Measurements from ENCODE around the gene LXN.

GRCh38 chr3:158703566-158703965 lies 31.1 kb upstream of the LXN start:
- no peak for TF ChIP-seq EZH2 (IDR thresholded peaks at IDR 0.05; ENCODE audit: borderline replicate concordance, low read length)
- no peak for TF ChIP-seq CTCF (conservative IDR thresholded peaks at IDR 0.05 in 1 of 2, IDR thresholded peaks at IDR 0.05 in 1 of 2; ENCODE audit: extremely low read depth in 1 of 2, insufficient read depth in 1 of 2, low read depth in 1 of 2, low read length in 2 of 2)
